Activated naive CD4-positive, alpha-beta T cell treated with anti-CD3 and anti-CD28 coated beads, Interleukin-2, amount 50 U/mL, for 24 hours (primary cell): Measurements from ENCODE around the gene DSN1.

Experiments used
- H3K27ac Mint-ChIP-seq: one replicate; pipeline ENCODE4 v1.8.0; 2021; ENCODE audit warnings: mild to moderate bottlenecking, mixed read lengths
- H3K27me3 Mint-ChIP-seq: one replicate; pipeline ENCODE4 v1.8.0; 2021; ENCODE audit warnings: mixed read lengths
- H3K36me3 Mint-ChIP-seq: one replicate; pipeline ENCODE4 v1.8.0; 2021; ENCODE audit warnings: mixed read lengths
- H3K4me1 Mint-ChIP-seq: one replicate; pipeline ENCODE4 v1.8.0; 2021; ENCODE audit warnings: mixed read lengths
- H3K4me3 Mint-ChIP-seq: one replicate; pipeline ENCODE4 v1.8.0; 2021; ENCODE audit warnings: mild to moderate bottlenecking, mixed read lengths
- H3K9me3 Mint-ChIP-seq: one replicate; pipeline ENCODE4 v1.8.0; 2021; ENCODE audit warnings: mixed read lengths

DSN1 gene

GRCh38 chr20:36745234-36745926, 28.2 kb downstream of the DSN1 start:
- Mint-ChIP-seq H3K4me1 (peaks cover 31% of the 10 kb centered on the region), H3K27ac (peak overlapping the region; percentile 66), H3K4me3 (peak overlapping the region; percentile 91), H3K36me3 (no peaks in the 10 kb centered on the region), H3K27me3 (no peaks in the 10 kb centered on the region), H3K9me3 (no peaks in the 10 kb centered on the region)

GRCh38 chr20:36744764-36745191, 28.8 kb downstream of the DSN1 start:
- Mint-ChIP-seq H3K36me3 (no peaks in the 10 kb centered on the region), H3K4me1 (peaks cover 31% of the 10 kb centered on the region), H3K4me3 (peak overlapping the region; percentile 91), H3K9me3 (no peaks in the 10 kb centered on the region), H3K27ac (no peak overlapping the region), H3K27me3 (no peaks in the 10 kb centered on the region)

- Mint-ChIP-seq H3K27ac (peak overlapping the region; percentile 57), H3K36me3 (no peaks in the 10 kb centered on the region), H3K27me3 (no peaks in the 10 kb centered on the region), H3K4me1 (peaks cover 31% of the 10 kb centered on the region), H3K9me3 (no peaks in the 10 kb centered on the region), H3K4me3 (peak overlapping the region; percentile 82)
Measured at GRCh38 chr20:36744243-36744642, 29.3 kb downstream of the DSN1 start.

GRCh38 chr20:36742558-36742957, 31.0 kb downstream of the DSN1 start:
- Mint-ChIP-seq H3K4me1 (peaks cover 31% of the 10 kb centered on the region), H3K4me3 (no peak overlapping the region), H3K27ac (no peak overlapping the region), H3K27me3 (no peaks in the 10 kb centered on the region), H3K9me3 (no peaks in the 10 kb centered on the region), H3K36me3 (no peaks in the 10 kb centered on the region)

- H3K27me3 Mint-ChIP-seq, result no peaks in the 10 kb centered on the region
- no peak overlapping the region for H3K4me3 Mint-ChIP-seq
- no peaks in the 10 kb centered on the region for H3K9me3 Mint-ChIP-seq
- no peak overlapping the region for H3K27ac Mint-ChIP-seq
- H3K4me1 Mint-ChIP-seq, result peaks cover 32% of the 10 kb centered on the region
- no peaks in the 10 kb centered on the region for H3K36me3 Mint-ChIP-seq
Measured at GRCh38 chr20:36741072-36741471, 32.5 kb downstream of the DSN1 start.

- Mint-ChIP-seq H3K27me3 (no peaks in the 10 kb centered on the region), H3K36me3 (peaks cover 2% of the 10 kb centered on the region), H3K4me3 (no peak overlapping the region), H3K4me1 (peaks cover 37% of the 10 kb centered on the region), H3K27ac (no peak overlapping the region), H3K9me3 (no peaks in the 10 kb centered on the region)
Measured at GRCh38 chr20:36737183-36737499, 36.4 kb downstream of the DSN1 start.

- Mint-ChIP-seq H3K9me3 (no peaks in the 10 kb centered on the region), H3K36me3 (peaks cover 2% of the 10 kb centered on the region), H3K27me3 (no peaks in the 10 kb centered on the region), H3K27ac (no peak overlapping the region), H3K4me3 (no peak overlapping the region), H3K4me1 (peaks cover 32% of the 10 kb centered on the region)
Measured at GRCh38 chr20:36736451-36737182, 36.9 kb downstream of the DSN1 start.

GRCh38 chr20:36732456-36732855, 41.1 kb downstream of the DSN1 start:
- no peak overlapping the region for H3K4me3 Mint-ChIP-seq
- H3K27me3 Mint-ChIP-seq, result no peaks in the 10 kb centered on the region
- no peaks in the 10 kb centered on the region for H3K9me3 Mint-ChIP-seq
- peak overlapping the region; percentile 12 for H3K27ac Mint-ChIP-seq
- H3K4me1 Mint-ChIP-seq, result peaks cover 38% of the 10 kb centered on the region
- peaks cover 5% of the 10 kb centered on the region for H3K36me3 Mint-ChIP-seq

GRCh38 chr20:36728986-36729385, 44.6 kb downstream of the DSN1 start:
- Mint-ChIP-seq H3K9me3 (no peaks in the 10 kb centered on the region), H3K27me3 (no peaks in the 10 kb centered on the region), H3K36me3 (peaks cover 3% of the 10 kb centered on the region), H3K4me3 (no peak overlapping the region), H3K27ac (no peak overlapping the region), H3K4me1 (peaks cover 21% of the 10 kb centered on the region)

- H3K4me3 Mint-ChIP-seq, result no peak overlapping the region
- peaks cover 10% of the 10 kb centered on the region for H3K4me1 Mint-ChIP-seq
- no peaks in the 10 kb centered on the region for H3K27me3 Mint-ChIP-seq
- no peaks in the 10 kb centered on the region for H3K9me3 Mint-ChIP-seq
- no peak overlapping the region for H3K27ac Mint-ChIP-seq
- peaks cover 4% of the 10 kb centered on the region for H3K36me3 Mint-ChIP-seq
Measured at GRCh38 chr20:36726168-36726567, 47.4 kb downstream of the DSN1 start.

- peaks cover 9% of the 10 kb centered on the region for H3K4me1 Mint-ChIP-seq
- no peaks in the 10 kb centered on the region for H3K9me3 Mint-ChIP-seq
- peak overlapping the region; percentile 68 for H3K27ac Mint-ChIP-seq
- peaks cover 6% of the 10 kb centered on the region for H3K36me3 Mint-ChIP-seq
- no peak overlapping the region for H3K4me3 Mint-ChIP-seq
- H3K27me3 Mint-ChIP-seq, result no peaks in the 10 kb centered on the region
Measured at GRCh38 chr20:36720510-36720909, 53.1 kb downstream of the DSN1 start.

- Mint-ChIP-seq H3K4me3 (no peak overlapping the region), H3K27me3 (no peaks in the 10 kb centered on the region), H3K27ac (no peak overlapping the region), H3K9me3 (no peaks in the 10 kb centered on the region), H3K4me1 (peaks cover 9% of the 10 kb centered on the region), H3K36me3 (peaks cover 6% of the 10 kb centered on the region)
Measured at GRCh38 chr20:36717657-36718056, 55.9 kb downstream of the DSN1 start.

- Mint-ChIP-seq H3K27ac (no peak overlapping the region), H3K9me3 (no peaks in the 10 kb centered on the region), H3K36me3 (peaks cover 6% of the 10 kb centered on the region)
Measured at GRCh38 chr20:36717021-36717420, 56.5 kb downstream of the DSN1 start.

GRCh38 chr20:36712775-36713174, 60.8 kb downstream of the DSN1 start:
- H3K4me1 Mint-ChIP-seq, result no peaks in the 10 kb centered on the region

More at GRCh38 chr20:36717021-36717420, 56.5 kb downstream of the DSN1 start:
- no peaks in the 10 kb centered on the region for H3K27me3 Mint-ChIP-seq
- peaks cover 9% of the 10 kb centered on the region for H3K4me1 Mint-ChIP-seq
- no peak overlapping the region for H3K4me3 Mint-ChIP-seq

GRCh38 chr20:36709126-36709525, 64.4 kb downstream of the DSN1 start:
- peaks cover 2% of the 10 kb centered on the region for H3K36me3 Mint-ChIP-seq
- no peak overlapping the region for H3K27ac Mint-ChIP-seq
- H3K27me3 Mint-ChIP-seq, result no peaks in the 10 kb centered on the region
- H3K4me1 Mint-ChIP-seq, result no peaks in the 10 kb centered on the region
- no peak overlapping the region for H3K4me3 Mint-ChIP-seq
- H3K9me3 Mint-ChIP-seq, result no peaks in the 10 kb centered on the region

More at GRCh38 chr20:36712775-36713174, 60.8 kb downstream of the DSN1 start:
- no peaks in the 10 kb centered on the region for H3K36me3 Mint-ChIP-seq
- H3K4me3 Mint-ChIP-seq, result no peak overlapping the region
- no peak overlapping the region for H3K27ac Mint-ChIP-seq
- no peaks in the 10 kb centered on the region for H3K9me3 Mint-ChIP-seq
- H3K27me3 Mint-ChIP-seq, result no peaks in the 10 kb centered on the region

- no peak overlapping the region for H3K27ac Mint-ChIP-seq
Measured at GRCh38 chr20:36703530-36703929, 70.0 kb downstream of the DSN1 start.

More at GRCh38 chr20:36703530-36703929, 70.0 kb downstream of the DSN1 start:
- peaks cover 4% of the 10 kb centered on the region for H3K36me3 Mint-ChIP-seq
- no peaks in the 10 kb centered on the region for H3K27me3 Mint-ChIP-seq
- H3K4me3 Mint-ChIP-seq, result no peak overlapping the region
- H3K4me1 Mint-ChIP-seq, result no peaks in the 10 kb centered on the region
- H3K9me3 Mint-ChIP-seq, result no peaks in the 10 kb centered on the region
